GM19328 (cell line): ENCODE data around the gene SMIM24.
"Not testable (repeated sequence)": the region's sequence is repeated elsewhere in the genome, so short reads cannot be mapped to it uniquely, and the experiment has no call there.

Experiments
- ATAC-seq: cut with Tn5 transposase; IDR thresholded peaks from one replicate; pipeline ENCODE4 v1.9.1; 2021; ENCODE audit warnings: mild to moderate bottlenecking, moderate library complexity; ENCODE audit not compliant: unreplicated experiment

SMIM24 gene

DNA sequence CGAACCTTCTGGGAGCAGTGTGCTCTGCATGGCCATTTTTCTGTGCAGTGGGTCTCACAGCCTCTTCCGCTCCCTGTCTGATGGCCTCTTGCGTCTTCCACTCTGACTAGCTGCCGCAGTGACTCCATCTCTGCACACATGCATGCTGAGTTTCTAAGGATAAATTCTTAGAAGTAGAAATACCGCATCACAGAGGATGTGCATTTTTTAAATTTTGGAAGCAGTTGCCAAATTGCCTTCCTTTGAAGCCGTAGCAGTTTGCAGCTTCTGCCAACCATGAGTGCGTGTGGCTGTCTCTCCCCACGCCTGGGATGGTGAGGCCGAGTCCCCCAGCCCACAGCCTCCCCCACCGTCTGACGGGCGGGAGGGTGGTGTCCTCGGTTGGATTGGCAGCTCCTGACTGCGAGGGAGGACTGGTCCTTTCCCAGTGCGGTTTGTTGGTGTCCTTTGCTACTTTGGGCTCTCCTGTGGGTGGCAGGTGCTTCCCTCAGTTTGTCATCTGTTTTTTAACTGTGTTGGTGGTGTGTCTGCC, 35.6 kb upstream of the SMIM24 start:
- no peak for ATAC-seq

DNA sequence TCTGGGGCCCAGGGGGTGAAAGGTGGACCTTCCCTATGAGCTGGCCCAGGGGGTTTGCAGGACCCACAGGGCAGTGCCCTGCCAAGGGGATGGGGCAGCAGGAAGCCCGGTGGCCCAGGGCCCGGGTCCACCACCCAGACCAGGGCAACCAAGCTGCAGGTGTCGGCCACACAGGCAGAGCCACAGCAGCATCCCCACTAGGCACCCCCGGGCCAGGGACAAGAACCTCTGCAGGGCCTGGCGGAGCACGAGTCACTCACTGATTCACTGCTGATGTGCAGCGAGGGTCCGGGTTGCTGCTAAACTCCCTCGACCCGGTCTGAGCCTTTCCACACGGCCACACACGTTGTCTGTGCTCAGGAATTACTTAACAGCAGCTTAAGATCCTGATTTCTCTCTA, 34.6 kb upstream of the SMIM24 start:
- no peak for ATAC-seq

DNA sequence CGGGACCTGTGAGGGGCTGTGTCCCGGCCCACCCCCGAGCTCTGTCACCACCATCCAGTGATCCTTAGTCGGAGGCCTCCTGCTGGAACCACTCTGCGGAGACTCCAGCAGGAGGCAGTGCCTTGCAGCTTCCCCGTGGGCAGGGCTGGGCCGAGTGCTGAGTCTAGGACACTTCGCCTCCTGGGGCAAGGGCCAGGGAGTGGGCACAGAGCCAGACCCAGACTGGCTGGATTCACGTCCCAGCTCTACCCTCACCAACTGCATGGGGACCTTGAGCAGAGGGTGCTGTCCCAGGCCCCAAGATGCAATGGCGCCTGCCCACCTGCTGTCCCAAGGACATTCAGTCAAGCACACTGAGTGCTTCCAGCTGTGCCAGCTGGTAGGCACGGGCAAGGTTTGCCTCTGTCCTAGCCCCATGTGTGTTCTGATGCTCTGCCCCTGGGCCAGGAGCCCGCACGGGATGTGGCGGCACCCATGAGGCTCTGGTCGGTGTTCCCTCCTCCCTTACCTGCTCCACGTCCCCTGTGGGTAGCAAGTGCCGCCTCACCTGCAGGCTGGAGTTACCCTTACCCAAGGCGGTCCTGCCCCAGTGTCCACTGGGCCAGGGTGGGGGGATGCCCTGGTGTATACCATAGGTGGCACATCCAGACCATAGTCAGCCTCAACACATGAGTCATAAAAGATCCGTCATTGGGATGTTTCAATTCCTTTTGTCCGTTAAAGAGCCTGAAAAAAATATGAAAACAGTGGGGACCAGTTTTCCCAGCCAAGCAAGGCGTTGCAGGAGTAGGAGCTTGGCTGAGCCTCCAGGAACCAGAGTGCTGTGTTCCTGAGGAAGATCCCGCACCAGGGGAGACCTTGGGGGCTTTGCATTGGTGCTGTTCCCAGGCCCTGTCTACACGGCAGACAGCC, 33.2 kb upstream of the SMIM24 start:
- no peak for ATAC-seq

DNA sequence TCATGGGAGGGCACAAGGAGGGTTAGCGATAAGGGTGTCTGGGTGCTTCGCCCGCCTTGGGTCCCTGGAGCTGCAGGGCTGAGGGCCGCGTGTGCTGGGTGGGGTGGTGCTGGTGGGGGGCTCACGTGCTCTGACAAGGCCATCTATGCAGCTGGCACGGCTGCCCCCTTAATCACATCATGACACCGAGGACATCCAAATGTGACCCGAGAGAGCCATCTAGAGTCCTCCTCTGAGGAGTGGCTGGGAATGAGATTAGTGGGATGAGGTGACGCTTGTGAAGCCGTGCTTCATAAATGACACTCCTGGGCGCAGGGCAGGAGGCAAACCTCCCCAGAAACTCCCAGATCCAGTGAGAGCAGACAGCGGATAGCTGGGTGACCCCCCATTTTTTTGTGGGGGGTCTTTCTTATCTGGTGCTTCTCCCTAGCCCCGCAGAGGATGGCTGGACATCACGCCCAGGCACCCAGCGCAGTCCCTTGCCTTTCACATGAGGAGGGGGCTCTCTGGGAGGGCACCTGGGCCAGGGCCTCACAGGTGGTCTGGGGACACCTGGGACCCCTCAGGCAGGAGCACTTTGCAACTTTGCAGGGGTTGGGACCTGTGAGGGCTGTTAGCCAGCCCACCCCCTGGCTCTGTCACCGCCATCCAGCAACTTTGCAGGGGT, 32.4 kb upstream of the SMIM24 start:
- no peak for ATAC-seq

DNA sequence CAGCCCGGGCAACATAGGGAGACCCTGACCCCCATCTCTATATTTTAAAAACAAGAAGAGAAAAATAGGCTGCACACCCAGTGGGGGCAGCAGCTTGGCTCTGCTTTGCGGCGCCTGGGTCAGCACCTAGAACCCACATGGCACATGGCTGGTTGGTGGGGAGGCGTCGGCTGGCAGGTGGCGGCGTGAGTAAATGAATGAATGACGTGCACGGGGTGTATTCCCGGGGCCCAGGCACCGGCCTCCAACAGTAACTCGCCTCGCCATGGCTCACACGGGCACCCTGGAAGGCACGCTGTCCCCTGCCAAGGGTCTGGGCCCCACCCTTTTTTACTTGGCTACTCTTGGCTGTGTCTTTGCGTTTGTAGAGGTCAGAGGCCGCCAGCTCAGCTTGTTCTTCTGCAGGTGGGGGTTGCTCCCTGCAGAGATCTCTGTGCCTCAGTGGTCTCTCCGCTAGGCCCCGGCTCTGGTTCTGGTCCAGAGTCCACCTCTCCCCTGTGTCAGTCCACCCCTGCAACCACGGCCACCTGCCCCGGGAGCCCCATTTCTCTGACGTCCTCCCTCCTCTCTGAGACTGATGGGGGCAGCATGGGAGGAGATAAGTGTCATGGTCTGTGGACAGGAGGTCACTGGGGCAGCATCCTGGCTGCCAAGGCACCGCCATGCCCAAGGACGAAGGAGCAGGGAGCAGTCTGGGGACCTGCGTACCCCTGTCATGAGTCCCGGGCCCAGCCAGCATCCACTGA, 31.4 kb upstream of the SMIM24 start:
- no peak for ATAC-seq

DNA sequence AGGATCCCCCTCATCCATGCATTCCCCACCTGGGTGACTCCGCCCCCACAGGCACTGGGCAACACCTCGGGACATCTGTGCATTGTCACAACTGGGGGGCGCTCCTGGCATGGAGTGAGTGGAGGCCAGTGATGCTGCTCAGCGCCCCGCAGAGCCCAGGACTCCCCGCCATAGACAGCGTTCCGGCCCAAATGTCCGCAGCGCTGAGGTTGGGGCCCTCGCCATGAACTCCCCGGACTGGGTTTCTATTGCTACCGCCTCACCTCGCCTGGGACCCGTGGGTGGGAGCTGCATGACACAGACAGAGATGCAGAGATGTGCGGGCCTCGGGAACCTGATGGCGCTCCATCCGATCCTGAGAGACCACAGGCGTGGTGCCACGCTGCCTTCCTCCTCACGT, 30.4 kb upstream of the SMIM24 start:
- no peak for ATAC-seq

DNA sequence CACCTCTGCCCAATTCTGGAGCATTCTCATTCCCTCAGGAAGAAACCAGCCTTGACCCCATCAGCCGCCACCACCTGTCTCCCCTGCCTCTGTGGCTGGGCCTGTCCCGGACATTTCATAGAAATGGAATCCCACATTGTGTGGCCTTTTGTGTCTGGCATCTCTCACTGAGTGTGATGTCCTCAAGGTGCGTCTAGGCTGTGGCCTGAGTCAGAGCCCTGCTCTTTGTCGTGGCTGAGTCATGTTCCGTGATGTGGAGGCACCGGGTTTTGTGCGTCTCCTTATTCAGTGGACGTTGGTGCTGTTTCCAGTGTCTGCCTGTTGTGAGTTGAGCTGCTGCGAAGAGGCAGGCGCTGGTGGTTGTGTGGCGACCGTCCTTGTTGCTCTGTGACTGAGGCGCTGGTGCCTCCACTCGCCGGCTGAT, 29.3 kb upstream of the SMIM24 start:
- ATAC-seq, result no peak

DNA sequence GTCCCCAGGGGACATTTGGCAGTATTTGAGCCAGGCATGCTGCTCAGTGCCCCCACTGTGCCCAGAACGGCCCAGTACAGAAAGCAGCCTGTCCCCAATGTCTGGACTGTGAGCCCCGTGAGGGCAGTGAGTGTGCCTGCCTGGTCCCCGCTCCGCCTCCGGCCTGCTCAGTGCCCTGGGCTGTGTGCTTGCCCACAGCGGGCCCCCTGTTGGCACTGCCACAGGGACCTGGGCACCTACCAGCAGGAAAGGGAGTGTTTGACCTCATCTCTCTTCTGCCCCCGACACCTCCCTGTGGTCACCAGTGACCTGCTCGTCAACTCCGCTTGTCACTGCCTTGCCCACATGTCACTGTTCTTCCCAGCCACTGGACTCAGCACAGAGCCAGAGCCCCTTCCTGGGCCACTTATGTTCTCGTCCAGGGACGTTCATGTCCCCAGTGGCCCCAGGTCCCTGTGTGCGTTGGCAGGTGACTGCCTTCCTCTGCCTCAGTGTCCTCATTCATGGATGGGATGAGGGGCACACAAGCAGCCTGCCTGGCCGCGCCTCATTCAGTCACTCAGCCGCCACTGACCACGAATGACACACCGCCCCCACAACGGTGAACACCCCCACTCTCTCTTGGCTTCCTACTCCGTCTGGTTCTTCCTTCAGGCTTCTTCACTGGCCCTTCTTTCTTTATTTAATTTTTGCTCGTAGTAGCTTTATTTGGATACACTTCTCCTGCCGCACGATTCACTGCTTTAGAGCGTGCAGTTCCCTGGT, 28.6 kb upstream of the SMIM24 start:
- no peak for ATAC-seq

DNA sequence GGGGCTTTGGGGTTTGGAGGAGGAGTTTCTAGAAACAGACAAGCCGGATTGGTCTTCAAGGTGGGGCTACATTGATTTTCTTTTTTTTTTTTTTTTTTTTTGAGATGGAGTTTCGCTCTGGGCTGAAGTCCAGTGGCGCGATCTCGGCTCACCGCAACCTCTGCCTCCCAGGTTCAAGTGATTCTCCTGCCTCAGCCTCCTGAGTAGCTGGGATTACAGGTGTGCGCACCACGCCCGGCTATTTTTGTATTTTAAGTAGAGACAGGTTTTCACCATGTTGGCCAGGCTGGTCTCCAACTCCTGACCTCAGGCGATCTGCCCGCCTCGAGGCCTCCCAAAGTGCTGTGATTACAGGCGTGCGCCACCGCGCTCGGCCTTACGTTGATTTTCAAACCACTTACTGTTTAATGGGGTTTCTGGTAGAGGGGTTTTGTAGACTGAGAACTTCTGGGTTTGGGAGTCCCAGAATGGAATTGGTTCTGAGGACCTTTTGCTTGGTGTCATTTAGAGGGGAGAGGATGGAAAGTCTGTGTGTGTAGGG, 27.9 kb upstream of the SMIM24 start:
- ATAC-seq, result not testable (repeated sequence)

DNA sequence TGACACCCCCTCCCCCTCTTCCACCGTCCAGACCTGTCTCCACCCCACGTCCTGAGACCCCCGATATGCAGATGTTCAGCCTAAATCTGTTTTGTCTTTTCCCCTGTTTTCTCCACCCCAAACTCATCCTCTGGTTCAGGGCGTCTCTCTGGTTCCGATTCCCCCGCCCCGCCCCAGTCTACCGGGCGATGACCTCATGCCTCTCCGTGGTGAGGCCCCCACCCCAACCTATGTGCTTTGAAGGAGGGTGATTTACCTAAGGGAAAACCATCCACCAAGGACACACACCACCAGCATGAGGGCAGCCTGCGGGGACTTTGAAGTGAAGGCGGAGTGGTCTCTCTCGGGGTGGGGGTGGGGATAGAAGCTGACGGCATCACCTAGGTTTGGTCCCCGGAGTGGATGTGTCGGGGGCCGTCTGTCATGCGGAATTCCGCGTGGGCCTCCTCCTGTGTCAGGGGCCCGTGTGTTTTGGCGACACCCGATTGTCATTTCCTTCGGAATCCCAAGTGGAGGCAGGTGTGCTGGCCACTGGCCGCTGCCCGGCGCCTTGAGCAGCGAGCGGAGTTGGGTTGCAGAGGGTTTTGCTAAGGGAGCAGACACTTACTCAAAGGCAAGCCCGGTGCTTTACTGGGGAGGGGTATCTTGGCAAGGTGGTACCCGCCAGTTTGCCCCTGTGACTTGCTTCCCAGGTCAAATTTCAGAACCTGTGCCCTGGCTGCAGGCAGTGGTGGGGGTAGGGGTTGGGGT, 27.2 kb upstream of the SMIM24 start:
- ATAC-seq, result no peak

DNA sequence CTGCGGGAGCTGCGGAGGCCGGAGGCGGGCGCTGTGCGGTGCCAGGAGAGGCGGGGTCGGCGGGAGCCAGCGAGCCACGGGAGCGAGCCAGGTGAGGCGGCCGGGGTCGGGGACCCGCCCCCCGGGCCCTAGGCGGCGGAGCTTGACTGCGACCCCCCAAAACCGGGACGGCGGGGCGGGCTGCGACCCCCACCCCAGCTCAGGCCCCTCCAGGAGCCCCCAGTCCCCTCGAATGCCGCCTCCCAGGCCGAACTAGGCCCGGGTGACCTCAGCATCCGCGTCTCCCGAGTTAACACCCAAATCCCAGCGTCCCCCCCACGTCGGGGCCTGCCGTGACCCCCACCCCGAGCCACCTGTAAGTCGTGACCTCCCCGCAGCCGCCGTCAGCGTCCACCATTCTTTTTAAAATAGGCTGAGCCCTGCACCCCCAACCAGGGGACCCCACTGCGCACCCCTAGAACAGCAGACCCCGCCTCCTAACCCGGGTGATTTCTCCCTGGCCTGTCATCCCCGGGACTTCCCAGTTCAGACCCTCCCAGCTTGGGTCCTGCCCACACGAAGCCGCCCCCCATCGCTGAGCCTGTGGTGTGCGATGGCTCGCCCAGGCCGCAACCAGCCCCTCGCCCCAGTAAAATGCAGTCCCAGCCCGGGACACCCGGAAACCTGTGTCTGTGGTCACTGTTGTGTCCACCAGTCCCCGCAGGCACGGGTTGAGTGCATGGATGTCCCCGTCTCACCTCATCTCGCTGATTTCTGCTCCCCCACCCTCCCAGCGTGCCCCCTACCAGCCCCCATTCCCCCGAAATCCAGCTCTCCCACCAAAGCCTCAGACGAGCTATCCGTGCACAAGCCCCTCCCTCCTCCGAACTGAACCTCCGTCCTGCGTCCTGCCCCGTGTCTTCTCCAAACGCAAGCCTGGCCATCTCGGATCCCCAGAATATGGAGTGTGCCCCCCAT, 26.3 kb upstream of the SMIM24 start:
- ATAC-seq, result peak; percentile 30

DNA sequence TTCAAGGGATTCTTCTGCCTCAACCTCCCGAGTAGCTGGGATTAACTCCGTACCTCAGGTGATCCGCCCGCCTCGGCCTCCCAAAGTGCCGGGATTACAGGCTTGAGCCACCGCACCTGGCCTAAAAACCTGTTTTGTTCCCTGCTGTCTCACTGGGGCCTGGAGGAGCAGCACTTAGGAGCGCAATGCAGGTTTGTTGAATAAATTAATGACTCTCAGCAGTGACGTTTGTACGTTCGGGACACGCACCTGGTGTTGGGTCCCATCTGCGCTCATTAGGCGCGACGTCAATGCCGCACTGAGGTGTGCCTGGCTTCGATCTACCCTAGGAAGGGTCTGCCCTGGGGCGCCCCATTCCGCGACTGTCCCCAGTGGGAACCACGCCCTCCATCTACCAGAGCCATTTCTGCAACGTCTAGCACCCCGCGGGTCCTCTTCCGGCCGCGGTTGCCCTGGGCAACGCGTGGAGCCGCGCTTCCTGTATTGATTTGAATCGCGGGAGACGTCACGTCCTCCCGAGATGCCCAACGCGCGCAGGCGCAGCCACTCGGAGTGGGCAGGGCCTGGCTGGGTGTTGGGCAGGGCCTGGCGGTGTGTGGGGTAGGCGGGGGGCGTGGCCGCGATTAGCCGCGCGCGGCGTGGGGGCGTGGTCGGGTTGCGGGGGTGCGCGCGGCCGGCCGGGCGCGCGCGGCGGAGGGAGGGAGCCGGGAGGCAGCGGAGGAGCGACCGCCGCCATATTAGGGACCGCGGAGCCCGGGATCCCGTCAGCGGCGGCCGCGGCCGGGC, 25.5 kb upstream of the SMIM24 start, which contains the start of gene FZR1:
FZR1 (plus strand) TSS at position 714 of the 786 bp plus-strand sequence. CDS start 16,679 bp downstream, outside the sequence.
- peak; percentile 85 for ATAC-seq

DNA sequence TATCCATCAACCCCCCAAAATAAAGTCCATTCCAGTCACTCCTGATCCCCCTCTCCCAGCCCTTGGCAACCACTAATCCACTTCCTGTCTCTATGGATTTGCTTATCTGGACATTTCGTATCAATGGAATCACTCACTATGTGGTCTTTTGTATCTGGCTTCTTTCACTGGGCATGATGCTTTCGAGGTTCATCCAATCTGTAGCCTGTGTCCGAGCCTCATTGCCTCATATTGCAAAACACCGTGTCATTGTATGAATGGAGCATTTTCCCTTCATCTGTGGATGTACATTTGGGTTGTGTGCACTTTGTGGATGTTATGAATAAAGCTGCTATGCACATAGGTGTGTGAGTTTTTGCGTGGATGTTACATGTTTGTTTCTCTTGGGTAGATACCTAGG, 24.4 kb upstream of the SMIM24 start:
- ATAC-seq, result no peak

DNA sequence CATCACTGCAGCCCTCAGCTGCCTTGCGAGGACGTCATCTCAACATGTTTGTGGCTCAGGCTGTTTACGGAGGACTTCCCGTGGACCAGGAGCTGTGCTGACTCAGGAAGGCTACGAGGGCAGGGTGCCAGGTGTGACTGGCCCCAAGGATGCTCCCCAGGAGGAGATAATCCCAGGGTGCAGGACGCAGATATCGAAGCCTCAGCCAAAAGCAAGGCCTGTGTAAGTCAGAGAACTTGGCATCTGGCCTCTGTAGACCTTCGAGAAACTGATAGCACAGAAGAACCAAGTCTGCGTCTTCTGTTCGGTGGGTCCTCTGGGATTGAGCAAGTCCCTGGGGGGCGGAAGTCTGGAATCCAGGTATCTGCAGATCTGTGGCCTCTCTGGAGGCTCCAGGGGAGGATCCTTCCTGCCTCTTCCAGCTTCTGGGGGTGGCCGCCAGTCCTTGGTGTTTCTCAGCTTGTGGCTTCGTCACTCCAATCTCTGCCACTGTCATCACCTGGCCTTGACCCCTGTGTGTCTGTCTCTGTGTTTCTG, 22.8 kb upstream of the SMIM24 start:
- ATAC-seq, result no peak

DNA sequence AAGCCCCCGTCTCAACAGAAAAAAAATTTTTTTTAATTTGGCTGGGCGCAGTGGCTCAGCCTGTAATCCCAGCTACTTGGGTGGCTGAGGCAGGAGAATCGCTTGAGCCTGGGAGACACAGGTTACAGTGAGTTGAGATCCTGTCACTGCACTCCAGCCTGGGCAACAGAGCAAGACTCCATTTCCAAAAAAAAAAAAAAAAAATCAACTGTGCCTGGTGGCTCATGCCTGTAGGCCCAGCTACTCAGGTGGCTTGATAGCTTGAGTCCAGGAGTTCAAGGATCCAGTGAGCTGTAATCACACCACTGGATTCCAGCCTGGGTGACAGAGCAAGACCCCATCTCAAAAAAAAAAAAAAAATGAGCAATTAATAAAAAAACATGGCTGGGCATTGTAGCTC, 21.5 kb upstream of the SMIM24 start:
- ATAC-seq, result no peak

DNA sequence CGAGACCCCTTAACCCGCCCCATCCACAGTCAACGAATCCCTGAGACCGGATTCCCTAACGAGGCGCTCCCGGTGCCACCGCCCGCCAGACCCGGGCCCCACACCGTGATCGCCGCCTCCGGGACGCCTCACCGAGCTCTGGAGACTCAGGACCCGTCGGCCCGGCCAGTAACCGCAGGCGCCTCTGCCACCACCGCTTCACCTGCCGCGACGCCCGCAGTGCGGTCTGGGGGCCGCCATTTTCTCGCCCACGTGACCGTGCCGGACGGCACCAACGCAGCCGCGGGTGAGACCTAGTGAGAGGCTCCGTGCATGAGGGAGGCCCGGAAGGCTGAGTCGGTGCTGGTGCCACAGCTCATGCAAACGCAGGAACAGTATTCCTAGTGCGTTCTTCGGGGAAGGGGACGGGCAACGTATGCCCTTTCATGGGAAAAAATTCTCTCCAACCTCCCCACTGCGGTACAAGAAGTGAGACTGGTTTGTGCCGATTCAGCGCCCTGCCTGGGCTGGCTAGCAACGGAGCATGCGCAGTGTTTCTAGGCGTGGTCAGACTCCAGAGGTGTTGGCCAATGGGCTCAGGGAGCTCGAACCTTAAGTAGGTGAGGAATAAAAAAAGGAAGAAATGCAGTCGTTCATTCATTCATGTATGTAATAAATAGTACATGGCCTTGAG, 20.2 kb upstream of the SMIM24 start, which contains the start of gene DOHH:
DOHH (minus strand) TSS at position 246 of the 673 bp plus-strand sequence. CDS start 3,860 bp downstream, outside the sequence.
- peak; percentile 72 for ATAC-seq
